Measurements from ENCODE around the gene AMD1.

Gene AMD1

DNA sequence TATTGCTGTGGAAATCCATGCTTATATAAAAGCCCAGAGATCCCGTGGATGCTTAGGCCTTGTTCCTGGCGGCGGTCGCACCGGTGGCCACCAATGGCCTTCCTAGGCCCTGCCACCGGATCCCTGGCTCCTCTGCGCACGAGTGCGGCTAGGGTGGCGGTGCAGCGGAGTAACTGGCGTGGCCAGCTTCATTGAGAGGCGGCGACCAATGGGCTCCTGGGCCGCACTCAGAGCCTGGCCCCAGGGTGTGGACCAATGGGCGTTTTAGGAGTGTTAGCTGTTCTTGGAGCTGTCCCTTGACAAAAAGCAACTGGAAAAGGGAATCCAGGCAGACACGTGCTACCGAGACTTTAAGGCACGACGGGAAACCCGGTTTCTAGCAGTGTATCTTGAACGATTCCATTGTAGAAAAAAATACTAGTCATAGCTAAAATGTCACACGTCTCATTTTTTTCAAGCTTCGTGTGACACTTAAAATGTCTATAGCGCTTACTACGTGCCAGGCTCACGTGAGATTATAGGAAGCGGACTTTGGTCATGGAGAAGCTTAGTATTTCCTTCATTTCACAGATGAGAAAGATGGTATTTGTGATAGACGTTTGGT is 1.7 kb downstream of the AMD1 start:
- peak overlapping the region; percentile 92 to 96 (median 95) for H3K4me3 Mint-ChIP-seq
- peaks cover 45% of the 10 kb centered on the region for H3K4me1 Mint-ChIP-seq
- peak overlapping the region; percentile 76 to 94 (median 91) for H3K27ac Mint-ChIP-seq
- H3K36me3 Mint-ChIP-seq (ENCODE audit: low read depth): no peaks in the 10 kb centered on the region
- H3K9me3 Mint-ChIP-seq: no peaks in the 10 kb centered on the region
- TF ChIP-seq, protein P1, sequence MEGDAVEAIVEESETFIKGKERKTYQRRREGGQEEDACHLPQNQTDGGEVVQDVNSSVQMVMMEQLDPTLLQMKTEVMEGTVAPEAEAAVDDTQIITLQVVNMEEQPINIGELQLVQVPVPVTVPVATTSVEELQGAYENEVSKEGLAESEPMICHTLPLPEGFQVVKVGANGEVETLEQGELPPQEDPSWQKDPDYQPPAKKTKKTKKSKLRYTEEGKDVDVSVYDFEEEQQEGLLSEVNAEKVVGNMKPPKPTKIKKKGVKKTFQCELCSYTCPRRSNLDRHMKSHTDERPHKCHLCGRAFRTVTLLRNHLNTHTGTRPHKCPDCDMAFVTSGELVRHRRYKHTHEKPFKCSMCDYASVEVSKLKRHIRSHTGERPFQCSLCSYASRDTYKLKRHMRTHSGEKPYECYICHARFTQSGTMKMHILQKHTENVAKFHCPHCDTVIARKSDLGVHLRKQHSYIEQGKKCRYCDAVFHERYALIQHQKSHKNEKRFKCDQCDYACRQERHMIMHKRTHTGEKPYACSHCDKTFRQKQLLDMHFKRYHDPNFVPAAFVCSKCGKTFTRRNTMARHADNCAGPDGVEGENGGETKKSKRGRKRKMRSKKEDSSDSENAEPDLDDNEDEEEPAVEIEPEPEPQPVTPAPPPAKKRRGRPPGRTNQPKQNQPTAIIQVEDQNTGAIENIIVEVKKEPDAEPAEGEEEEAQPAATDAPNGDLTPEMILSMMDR (IDR thresholded peaks at IDR 0.05; ENCODE audit: unreplicated experiment in 3 of 3): no peak
- H3K27me3 Mint-ChIP-seq (ENCODE audit: low read depth): no peaks in the 10 kb centered on the region

DNA sequence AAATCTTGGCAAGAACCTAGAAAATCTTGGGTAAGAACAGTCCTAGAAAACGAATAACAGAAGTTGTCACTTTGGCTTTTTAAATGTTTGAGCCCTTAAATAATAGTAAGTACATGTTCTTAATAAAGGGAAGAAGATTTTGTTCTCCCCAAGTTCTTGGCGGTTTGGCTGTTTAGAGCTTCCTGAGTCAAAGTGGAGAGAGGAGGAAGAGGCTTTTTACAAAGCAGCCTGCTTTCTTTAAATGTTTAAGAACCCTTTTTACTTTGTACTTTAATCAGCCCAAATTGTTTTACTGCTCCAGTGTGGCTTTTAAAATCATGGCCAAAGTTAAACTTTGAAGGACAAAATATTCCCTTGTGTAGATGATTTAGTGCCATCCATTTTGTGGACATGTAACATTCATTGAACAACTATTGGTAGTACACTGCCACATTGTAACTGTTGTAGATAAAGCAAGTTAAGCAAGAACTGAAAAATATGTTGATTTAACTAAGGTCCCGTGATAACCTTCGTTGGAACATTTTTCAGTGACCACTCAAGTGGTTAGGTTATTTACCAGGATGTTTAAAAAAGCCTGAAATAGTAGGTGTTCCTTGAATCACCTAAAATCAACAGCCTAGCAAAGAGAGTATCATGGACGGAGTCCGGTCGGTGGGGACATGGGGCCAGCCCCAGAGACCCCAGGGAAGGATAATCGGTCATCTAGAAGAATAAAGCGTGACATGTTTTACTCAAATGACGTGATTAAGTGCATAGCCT is 2.4 kb downstream of the AMD1 start:
- peaks cover 48% of the 10 kb centered on the region for H3K4me1 Mint-ChIP-seq
- no peaks in the 10 kb centered on the region for H3K9me3 Mint-ChIP-seq
- TF ChIP-seq, protein P1 (IDR thresholded peaks at IDR 0.05; ENCODE audit: unreplicated experiment in 3 of 3): no peak
- H3K36me3 Mint-ChIP-seq (ENCODE audit: low read depth): no peaks in the 10 kb centered on the region
- H3K27ac Mint-ChIP-seq: peak overlapping the region; percentile 76 to 94 (median 91)
- peak overlapping the region; percentile 92 to 96 (median 95) for H3K4me3 Mint-ChIP-seq
- no peaks in the 10 kb centered on the region for H3K27me3 Mint-ChIP-seq (ENCODE audit: low read depth)

DNA sequence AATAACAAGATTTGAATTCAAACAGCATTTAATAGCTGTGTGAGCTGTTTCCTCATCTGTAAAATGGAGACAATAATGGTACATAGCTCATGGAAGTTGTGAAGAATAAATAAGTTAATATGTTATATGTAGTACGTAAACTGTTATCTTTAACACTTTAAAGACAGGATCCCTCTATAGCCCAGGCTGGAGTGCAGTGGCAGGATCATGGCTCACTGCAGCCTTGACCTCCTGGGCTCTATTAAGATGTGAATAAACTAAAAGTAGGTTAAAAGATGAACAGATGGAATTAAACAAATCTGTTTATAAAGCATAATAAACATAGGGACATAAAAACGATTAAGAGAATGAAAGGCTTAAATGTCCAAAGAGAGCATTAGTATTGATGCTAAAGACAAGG is 3.0 kb downstream of the AMD1 start:
- Mint-ChIP-seq H3K36me3 (ENCODE audit: low read depth) (peaks cover 2% of the 10 kb centered on the region), H3K4me1 (peaks cover 54% of the 10 kb centered on the region), H3K4me3 (peak overlapping the region; percentile 92 to 96 (median 95)), H3K27me3 (ENCODE audit: low read depth) (no peaks in the 10 kb centered on the region), H3K9me3 (no peaks in the 10 kb centered on the region), H3K27ac (peak overlapping the region; percentile 76 to 94 (median 91))
- TF ChIP-seq, protein P1 (IDR thresholded peaks at IDR 0.05; ENCODE audit: unreplicated experiment in 3 of 3): no peak

DNA sequence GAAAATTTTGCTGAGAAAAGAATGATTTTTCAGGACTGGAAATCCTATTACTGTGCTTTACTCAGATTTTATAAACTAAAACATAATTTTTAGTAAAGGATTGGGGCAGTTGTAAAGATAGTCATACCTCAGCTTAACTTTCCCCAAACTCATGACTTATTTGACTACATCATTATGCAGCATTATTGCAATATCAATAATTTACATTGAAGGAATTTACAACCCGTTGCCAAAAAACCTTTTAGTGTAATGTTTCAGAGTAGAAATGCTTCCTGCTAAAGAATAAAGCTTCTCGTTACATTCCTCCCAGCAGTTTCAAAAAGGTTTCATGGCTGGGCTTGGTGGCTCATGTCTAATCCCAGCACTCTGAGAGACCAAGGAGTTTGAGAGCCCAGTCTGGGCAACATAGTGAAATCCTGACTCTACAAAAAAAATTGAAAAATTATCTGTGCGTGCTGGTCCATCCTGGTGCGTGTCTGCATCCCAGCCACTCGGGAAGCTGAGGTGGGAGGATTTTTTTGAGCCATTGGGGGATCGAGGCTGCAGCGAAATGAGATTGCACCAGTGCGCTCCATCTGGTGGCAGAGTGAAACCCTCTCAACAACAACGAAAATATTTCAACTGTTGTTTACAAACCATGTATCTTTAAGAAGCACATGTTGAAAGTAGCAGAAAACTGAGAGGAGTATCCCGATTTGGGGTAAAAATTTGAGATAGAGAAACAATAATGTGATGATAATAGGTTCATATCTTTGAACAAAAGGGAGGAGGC is 4.4 kb downstream of the AMD1 start:
- peak overlapping the region; percentile 57 to 78 (median 61) for H3K4me3 Mint-ChIP-seq
- H3K27ac Mint-ChIP-seq: peak overlapping the region; percentile 18 to 44 (median 31)
- peaks cover 60% of the 10 kb centered on the region for H3K4me1 Mint-ChIP-seq
- H3K36me3 Mint-ChIP-seq (ENCODE audit: low read depth): peaks cover 5% of the 10 kb centered on the region
- no peaks in the 10 kb centered on the region for H3K9me3 Mint-ChIP-seq
- TF ChIP-seq, protein P1 (IDR thresholded peaks at IDR 0.05; ENCODE audit: unreplicated experiment in 3 of 3): peak; percentile 48 to 64 (median 57)
- no peaks in the 10 kb centered on the region for H3K27me3 Mint-ChIP-seq (ENCODE audit: low read depth)

DNA sequence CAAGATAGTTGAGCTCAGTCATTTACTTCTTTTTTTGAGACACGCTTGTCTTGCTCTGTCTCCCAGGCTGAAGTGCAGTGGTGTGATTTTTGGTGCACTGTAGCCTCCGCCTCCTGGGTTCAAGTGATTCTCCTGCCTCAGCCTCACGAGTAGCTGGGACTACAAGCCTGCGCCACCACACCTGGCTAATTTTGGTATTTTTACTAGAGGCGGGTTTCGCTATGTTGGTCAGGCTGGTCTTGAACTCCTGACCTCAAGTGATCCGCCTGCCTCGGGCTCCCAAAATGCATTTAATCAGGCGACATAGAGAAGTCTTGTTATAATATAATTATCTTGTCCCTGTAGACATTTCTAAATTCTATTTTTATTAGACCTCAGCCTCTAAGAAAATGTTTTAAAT is 6.1 kb downstream of the AMD1 start:
- no peak overlapping the region for H3K27ac Mint-ChIP-seq
- H3K4me1 Mint-ChIP-seq: peaks cover 65% of the 10 kb centered on the region
- TF ChIP-seq, protein P1 (IDR thresholded peaks at IDR 0.05; ENCODE audit: unreplicated experiment in 3 of 3): no peak
- H3K36me3 Mint-ChIP-seq (ENCODE audit: low read depth): peaks cover 13% of the 10 kb centered on the region
- H3K4me3 Mint-ChIP-seq: no peak overlapping the region
- no peaks in the 10 kb centered on the region for H3K9me3 Mint-ChIP-seq
- H3K27me3 Mint-ChIP-seq (ENCODE audit: low read depth): no peaks in the 10 kb centered on the region

Data from nephron (organoid).